ENCODE measurements around the gene ACP1.

Gene ACP1

GRCh38 chr2:264493-265468, at the start of gene ACP1:
Gene ACP1 (plus strand): TSS chr2:264947. CDS start chr2:264965, 18 bp downstream.
- peak within 1 kb of the TSS; percentile 70 for H3K4me3 ChIP-seq (ENCODE audit: low read depth, low read length)
- peak; percentile 98 for DNase-seq (ENCODE audit: low read depth)
- no peak for TF ChIP-seq CTCF (IDR thresholded peaks at IDR 0.05; ENCODE audit: insufficient read depth, low read depth, low read length, missing control alignments)

- DNase-seq (ENCODE audit: low read depth), result no peak
- no peak for TF ChIP-seq CTCF (IDR thresholded peaks at IDR 0.05; ENCODE audit: insufficient read depth, low read depth, low read length, missing control alignments)
- H3K4me3 ChIP-seq (ENCODE audit: low read depth, low read length), result no peak overlapping the region
These were observed 48.7 kb upstream of the ACP1 start for GRCh38 chr2:216068-216467.

- TF ChIP-seq CTCF (IDR thresholded peaks at IDR 0.05; ENCODE audit: insufficient read depth, low read depth, low read length, missing control alignments), result no peak
- DNase-seq (ENCODE audit: low read depth), result no peak
- no peak overlapping the region for H3K4me3 ChIP-seq (ENCODE audit: low read depth, low read length)
These were observed 41.3 kb upstream of the ACP1 start for GRCh38 chr2:223451-223850.

- no peak for DNase-seq (ENCODE audit: low read depth)
- no peak overlapping the region for H3K4me3 ChIP-seq (ENCODE audit: low read depth, low read length)
- TF ChIP-seq CTCF (IDR thresholded peaks at IDR 0.05; ENCODE audit: insufficient read depth, low read depth, low read length, missing control alignments), result no peak
These were observed 40.6 kb upstream of the ACP1 start for GRCh38 chr2:223971-224760.

- no peak for TF ChIP-seq CTCF (IDR thresholded peaks at IDR 0.05; ENCODE audit: insufficient read depth, low read depth, low read length, missing control alignments)
- no peak for DNase-seq (ENCODE audit: low read depth)
- no peak overlapping the region for H3K4me3 ChIP-seq (ENCODE audit: low read depth, low read length)
These were observed 36.6 kb upstream of the ACP1 start for GRCh38 chr2:228115-228514.

- no peak overlapping the region for H3K4me3 ChIP-seq (ENCODE audit: low read depth, low read length)
- DNase-seq (ENCODE audit: low read depth), result no peak
- no peak for TF ChIP-seq CTCF (IDR thresholded peaks at IDR 0.05; ENCODE audit: insufficient read depth, low read depth, low read length, missing control alignments)
These were observed 36.0 kb upstream of the ACP1 start for GRCh38 chr2:228518-229278.

All from GM12865 (cell line).